HG02943 (cell line): ENCODE data around the gene EXOC4.

ENCODE experiments used
- ATAC-seq: cut with Tn5 transposase; IDR thresholded peaks from one replicate; pipeline ENCODE4 v1.9.1; 2021; ENCODE audit warnings: mild to moderate bottlenecking, low read depth, moderate library complexity; ENCODE audit not compliant: unreplicated experiment

The EXOC4 gene

GRCh38 chr7:133520248-133520647 is 267.4 kb downstream of the EXOC4 start:
- ATAC-seq, result no peak

- ATAC-seq, result no peak
Measured at GRCh38 chr7:133522501-133522900, 269.6 kb downstream of the EXOC4 start.

- ATAC-seq, result no peak
Measured at GRCh38 chr7:133528796-133529195, 275.9 kb downstream of the EXOC4 start.

GRCh38 chr7:133529861-133530260 is 277.0 kb downstream of the EXOC4 start:
- no peak for ATAC-seq

- no peak for ATAC-seq
Measured at GRCh38 chr7:133530682-133531081, 277.8 kb downstream of the EXOC4 start.

- no peak for ATAC-seq
Measured at GRCh38 chr7:133534816-133535215, 281.9 kb downstream of the EXOC4 start.

GRCh38 chr7:133535308-133535707 is 282.4 kb downstream of the EXOC4 start:
- ATAC-seq, result no peak

- ATAC-seq, result no peak
Measured at GRCh38 chr7:133536450-133536849, 283.6 kb downstream of the EXOC4 start.

GRCh38 chr7:133539016-133539415 is 286.1 kb downstream of the EXOC4 start:
- no peak for ATAC-seq

GRCh38 chr7:133540096-133540860 is 287.4 kb downstream of the EXOC4 start:
- no peak for ATAC-seq

- no peak for ATAC-seq
Measured at GRCh38 chr7:133542209-133542780, 289.4 kb downstream of the EXOC4 start.

GRCh38 chr7:133543657-133544056 is 290.8 kb downstream of the EXOC4 start:
- no peak for ATAC-seq

- ATAC-seq, result no peak
Measured at GRCh38 chr7:133545618-133546017, 292.7 kb downstream of the EXOC4 start.

GRCh38 chr7:133547981-133548380 is 295.1 kb downstream of the EXOC4 start:
- ATAC-seq, result no peak

GRCh38 chr7:133549633-133550032 is 296.8 kb downstream of the EXOC4 start:
- ATAC-seq, result no peak

- no peak for ATAC-seq
Measured at GRCh38 chr7:133550145-133550544, 297.3 kb downstream of the EXOC4 start.

- ATAC-seq, result no peak
Measured at GRCh38 chr7:133550811-133551210, 297.9 kb downstream of the EXOC4 start.

GRCh38 chr7:133551466-133551865 is 298.6 kb downstream of the EXOC4 start:
- ATAC-seq, result no peak

- no peak for ATAC-seq
Measured at GRCh38 chr7:133552079-133552478, 299.2 kb downstream of the EXOC4 start.

GRCh38 chr7:133554330-133554729 is 301.5 kb downstream of the EXOC4 start:
- no peak for ATAC-seq

- ATAC-seq, result no peak
Measured at GRCh38 chr7:133556048-133556447, 303.2 kb downstream of the EXOC4 start.

- no peak for ATAC-seq
Measured at GRCh38 chr7:133556553-133556952, 303.7 kb downstream of the EXOC4 start.
